A549 (cell line): ENCODE measurements around the gene HIVEP3.

ENCODE experiments used
- EP300 ChIP-seq, 2 experiments: fragments of >200 bp; sonication (Bioruptor Twin); formaldehyde crosslinking; IDR thresholded peaks; 2 replicates in 1 of 2; 3 replicates in 1 of 2; pipeline ENCODE4 v1.6.1; 2016 to 2017
- JUNB ChIP-seq: fragments of >200 bp; sonication (Bioruptor Twin); formaldehyde crosslinking; IDR thresholded peaks from 2 replicates; pipeline ENCODE4 v1.6.1; 2016
- MAZ ChIP-seq: fragments of 150-350 bp; IDR thresholded peaks from 2 replicates; pipeline ENCODE4 v1.6.1; 2014; ENCODE audit warnings: antibody characterized with exemption, low read depth, low read length, borderline replicate concordance
- POLR2A ChIP-seq: IDR thresholded peaks from 2 replicates; pipeline ENCODE4 v1.6.1; 2012; ENCODE audit warnings: mild to moderate bottlenecking, low read length
- RFX5 ChIP-seq: fragments of 450-650 bp; IDR thresholded peaks from 2 replicates; pipeline ENCODE4 v1.7.1; 2014; ENCODE audit warnings: antibody characterized with exemption, mild to moderate bottlenecking, moderate library complexity
- SMC3 ChIP-seq: fragments of >200 bp; sonication (Bioruptor Twin); formaldehyde crosslinking; IDR thresholded peaks from 3 replicates; pipeline ENCODE4 v1.6.1; 2018; ENCODE audit warnings: inconsistent platforms
- ZFP36 ChIP-seq: fragments of 450-650 bp; IDR thresholded peaks from 2 replicates; pipeline ENCODE4 v1.6.1; 2014; ENCODE audit warnings: borderline replicate concordance; ENCODE audit not compliant: partially characterized antibody
- TF ChIP-seq, protein P1 (sequence below): fragments of >200 bp; sonication (Bioruptor Twin); formaldehyde crosslinking; IDR thresholded peaks from 3 replicates; pipeline ENCODE4 v1.5.1; 2016

DNA sequence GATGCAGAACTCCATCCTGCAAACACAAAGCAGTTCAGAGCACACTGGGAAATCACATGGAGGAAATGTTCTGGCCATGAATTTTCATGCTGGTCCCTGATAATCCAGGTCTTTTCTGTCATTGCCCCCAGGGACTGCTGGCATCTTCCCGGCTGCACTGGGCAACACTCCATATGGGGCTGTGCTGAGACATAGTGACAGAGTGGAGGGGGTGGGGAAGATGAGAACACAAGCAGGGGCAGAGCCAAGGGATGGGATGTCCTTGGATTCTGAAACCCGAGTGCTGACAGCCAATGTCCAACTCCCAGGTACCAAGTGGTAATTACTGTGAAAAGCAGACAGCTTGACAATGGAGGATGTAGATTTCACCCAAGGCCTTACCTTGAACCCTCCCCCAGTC is 185.7 kb downstream of the HIVEP3 start:
- TF ChIP-seq ZFP36, result no peak
- no peak for TF ChIP-seq EP300 (IDR thresholded peaks at IDR 0.05)
- no peak for TF ChIP-seq MAZ
- no peak for TF ChIP-seq JUNB
- no peak for TF ChIP-seq SMC3
- no peak for TF ChIP-seq RFX5
- TF ChIP-seq, protein P1, sequence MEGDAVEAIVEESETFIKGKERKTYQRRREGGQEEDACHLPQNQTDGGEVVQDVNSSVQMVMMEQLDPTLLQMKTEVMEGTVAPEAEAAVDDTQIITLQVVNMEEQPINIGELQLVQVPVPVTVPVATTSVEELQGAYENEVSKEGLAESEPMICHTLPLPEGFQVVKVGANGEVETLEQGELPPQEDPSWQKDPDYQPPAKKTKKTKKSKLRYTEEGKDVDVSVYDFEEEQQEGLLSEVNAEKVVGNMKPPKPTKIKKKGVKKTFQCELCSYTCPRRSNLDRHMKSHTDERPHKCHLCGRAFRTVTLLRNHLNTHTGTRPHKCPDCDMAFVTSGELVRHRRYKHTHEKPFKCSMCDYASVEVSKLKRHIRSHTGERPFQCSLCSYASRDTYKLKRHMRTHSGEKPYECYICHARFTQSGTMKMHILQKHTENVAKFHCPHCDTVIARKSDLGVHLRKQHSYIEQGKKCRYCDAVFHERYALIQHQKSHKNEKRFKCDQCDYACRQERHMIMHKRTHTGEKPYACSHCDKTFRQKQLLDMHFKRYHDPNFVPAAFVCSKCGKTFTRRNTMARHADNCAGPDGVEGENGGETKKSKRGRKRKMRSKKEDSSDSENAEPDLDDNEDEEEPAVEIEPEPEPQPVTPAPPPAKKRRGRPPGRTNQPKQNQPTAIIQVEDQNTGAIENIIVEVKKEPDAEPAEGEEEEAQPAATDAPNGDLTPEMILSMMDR, result no peak
- TF ChIP-seq POLR2A, result no peak
